GM19438 (cell line): ENCODE results near the gene NSFL1C.
"Not testable (repeated sequence)": the region's sequence is repeated elsewhere in the genome, so short reads cannot be mapped to it uniquely, and the experiment has no call there.

ENCODE experiments used
- ATAC-seq: cut with Tn5 transposase; IDR thresholded peaks from one replicate; pipeline ENCODE4 v1.9.1; 2021; ENCODE audit warnings: low read depth; ENCODE audit not compliant: unreplicated experiment

Gene NSFL1C

GRCh38 chr20:1466211-1467081 lies at the start of gene NSFL1C:
Gene NSFL1C (minus strand): TSS chr20:1466849. CDS start chr20:1466824, 25 bp downstream.
- ATAC-seq, result peak; percentile 89

- no peak for ATAC-seq
Measured at GRCh38 chr20:1513801-1514200, 47.2 kb upstream of the NSFL1C start.

GRCh38 chr20:1509237-1509636 lies 42.6 kb upstream of the NSFL1C start:
- no peak for ATAC-seq

GRCh38 chr20:1508574-1508973 lies 41.9 kb upstream of the NSFL1C start:
- ATAC-seq, result no peak

- no peak for ATAC-seq
Measured at GRCh38 chr20:1507276-1507675, 40.6 kb upstream of the NSFL1C start.

GRCh38 chr20:1505871-1506270 lies 39.2 kb upstream of the NSFL1C start:
- ATAC-seq, result no peak

GRCh38 chr20:1505361-1505760 lies 38.7 kb upstream of the NSFL1C start:
- no peak for ATAC-seq

- peak; percentile 97 for ATAC-seq
Measured at GRCh38 chr20:1503564-1504227, 37.0 kb upstream of the NSFL1C start.

GRCh38 chr20:1500496-1500895 lies 33.8 kb upstream of the NSFL1C start:
- no peak for ATAC-seq

- ATAC-seq, result no peak
Measured at GRCh38 chr20:1499528-1500420, 33.1 kb upstream of the NSFL1C start.

GRCh38 chr20:1497371-1497770 lies 30.7 kb upstream of the NSFL1C start:
- not testable (repeated sequence) for ATAC-seq

GRCh38 chr20:1496930-1497329 lies 30.3 kb upstream of the NSFL1C start:
- no peak for ATAC-seq

- ATAC-seq, result no peak
Measured at GRCh38 chr20:1494436-1494835, 27.8 kb upstream of the NSFL1C start.

- ATAC-seq, result no peak
Measured at GRCh38 chr20:1493536-1493935, 26.9 kb upstream of the NSFL1C start.

- ATAC-seq, result no peak
Measured at GRCh38 chr20:1491860-1492642, 25.4 kb upstream of the NSFL1C start.

- no peak for ATAC-seq
Measured at GRCh38 chr20:1491281-1491840, 24.7 kb upstream of the NSFL1C start, which contains the start of gene SIRPB2. Gene SIRPB2 (minus strand): TSS chr20:1491420. CDS start chr20:1491359, 61 bp downstream.

GRCh38 chr20:1490643-1491195 lies 24.1 kb upstream of the NSFL1C start:
- no peak for ATAC-seq

- no peak for ATAC-seq
Measured at GRCh38 chr20:1489764-1490436, 23.3 kb upstream of the NSFL1C start.

- no peak for ATAC-seq
Measured at GRCh38 chr20:1489325-1489724, 22.7 kb upstream of the NSFL1C start.
